Myocyte (in vitro differentiated cells): ENCODE data around the gene SNRPA. TPM values are rescaled to one million over a fixed set of nuclear protein-coding genes. Genes with fewer than 3 reads are reported as not detected.
A peak's percentile ranks its signal among the peaks of the same experiment; 100 is the strongest.

Experiments
- DNase-seq: peaks from one replicate; pipeline ENCODE4 v3.0.0-alpha.2; 2012; ENCODE audit warnings: low read depth
- polyA plus RNA-seq: library from polyadenylated mRNA; unstranded; fragments of >200 nt; gene quantifications from one replicate; pipeline ENCODE4 v1.2.1, GENCODE V29; 2012; ENCODE audit warnings: missing spikeins
- total RNA-seq: library from RNA; depleted of rRNA; stranded (reverse); fragments of >200 nt; gene quantifications from 2 replicates; pipeline ENCODE4 v1.2.3, GENCODE V29; 2014

The SNRPA gene
- 37.3 and 52.8 TPM in 2 replicates for total RNA-seq
- polyA plus RNA-seq: 41.5 TPM

- peak; percentile 99 for DNase-seq
Observed at GRCh38 chr19:40750874-40751537, at the start of gene SNRPA. SNRPA (plus strand) TSS chr19:40751203; CDS start chr19:40751409, 206 bp downstream.

GRCh38 chr19:40701758-40702157 lies 49.2 kb upstream of the SNRPA start:
- DNase-seq: no peak

- no peak for DNase-seq
Observed at GRCh38 chr19:40702337-40703012, 48.5 kb upstream of the SNRPA start.

- DNase-seq: no peak
Observed at GRCh38 chr19:40703029-40703755, 47.8 kb upstream of the SNRPA start.

- DNase-seq: no peak
Observed at GRCh38 chr19:40704491-40705361, 46.3 kb upstream of the SNRPA start.

GRCh38 chr19:40705362-40705651 lies 45.7 kb upstream of the SNRPA start:
- no peak for DNase-seq

GRCh38 chr19:40705950-40706619 lies 44.9 kb upstream of the SNRPA start:
- no peak for DNase-seq

- DNase-seq: no peak
Observed at GRCh38 chr19:40707615-40708014, 43.4 kb upstream of the SNRPA start.

GRCh38 chr19:40709817-40710216 lies 41.2 kb upstream of the SNRPA start:
- no peak for DNase-seq

- no peak for DNase-seq
Observed at GRCh38 chr19:40713939-40714338, 37.1 kb upstream of the SNRPA start.

GRCh38 chr19:40714441-40715299 lies 36.3 kb upstream of the SNRPA start:
- peak; percentile 96 for DNase-seq

- no peak for DNase-seq
Observed at GRCh38 chr19:40716031-40716481, 34.9 kb upstream of the SNRPA start.

GRCh38 chr19:40716482-40717324 lies 34.3 kb upstream of the SNRPA start, which contains the start of the genes COQ8B and ITPKC:
COQ8B (minus strand) TSS chr19:40716886; CDS start chr19:40714632, 2,254 bp downstream.
ITPKC (plus strand) TSS chr19:40717112; CDS start chr19:40717136, 24 bp downstream.
- DNase-seq: peak; percentile 99

GRCh38 chr19:40717325-40717879 lies 33.6 kb upstream of the SNRPA start:
- DNase-seq: peak; percentile 26

GRCh38 chr19:40717880-40718773 lies 32.9 kb upstream of the SNRPA start:
- no peak for DNase-seq

GRCh38 chr19:40718774-40719391 lies 32.1 kb upstream of the SNRPA start:
- peak; percentile 43 for DNase-seq

- DNase-seq: peak; percentile 32
Observed at GRCh38 chr19:40719414-40719894, 31.5 kb upstream of the SNRPA start.
